Central memory CD4-positive, alpha-beta T cell (primary cell): ENCODE data around the gene BCR.

Experiments
- DNase-seq: peaks from one replicate; pipeline ENCODE4 v3.0.0; 2022

The BCR gene

GRCh38 chr22:23263651-23264555 is 83.6 kb downstream of the BCR start:
- DNase-seq = peak; percentile 57

- DNase-seq = no peak
Measured at GRCh38 chr22:23264610-23265367, 84.5 kb downstream of the BCR start.

- DNase-seq = no peak
Measured at GRCh38 chr22:23265368-23265700, 85.0 kb downstream of the BCR start.

GRCh38 chr22:23266780-23267179 is 86.5 kb downstream of the BCR start:
- DNase-seq = no peak

- no peak for DNase-seq
Measured at GRCh38 chr22:23267226-23268043, 87.1 kb downstream of the BCR start.

GRCh38 chr22:23268139-23268712 is 87.9 kb downstream of the BCR start:
- DNase-seq = no peak

- no peak for DNase-seq
Measured at GRCh38 chr22:23268877-23269276, 88.6 kb downstream of the BCR start.

- no peak for DNase-seq
Measured at GRCh38 chr22:23269441-23270211, 89.3 kb downstream of the BCR start.

- DNase-seq = no peak
Measured at GRCh38 chr22:23270212-23270733, 90.0 kb downstream of the BCR start.

GRCh38 chr22:23270798-23271596 is 90.7 kb downstream of the BCR start:
- no peak for DNase-seq

- no peak for DNase-seq
Measured at GRCh38 chr22:23271597-23271908, 91.2 kb downstream of the BCR start.

GRCh38 chr22:23272371-23272770 is 92.1 kb downstream of the BCR start:
- no peak for DNase-seq

- DNase-seq = no peak
Measured at GRCh38 chr22:23272834-23273233, 92.5 kb downstream of the BCR start.

- no peak for DNase-seq
Measured at GRCh38 chr22:23273445-23274145, 93.3 kb downstream of the BCR start.

GRCh38 chr22:23274146-23274526 is 93.8 kb downstream of the BCR start:
- no peak for DNase-seq

GRCh38 chr22:23274891-23275694 is 94.8 kb downstream of the BCR start:
- no peak for DNase-seq

- no peak for DNase-seq
Measured at GRCh38 chr22:23275751-23276150, 95.4 kb downstream of the BCR start.

- DNase-seq = no peak
Measured at GRCh38 chr22:23276656-23277582, 96.6 kb downstream of the BCR start.
